GM18519 (cell line): ENCODE measurements around the gene CKAP4.

Experiments used
- ATAC-seq: cut with Tn5 transposase; IDR thresholded peaks from one replicate; pipeline ENCODE4 v1.9.1; 2021; ENCODE audit warnings: mild to moderate bottlenecking, moderate library complexity; ENCODE audit not compliant: unreplicated experiment, low FRiP score

Gene CKAP4

DNA sequence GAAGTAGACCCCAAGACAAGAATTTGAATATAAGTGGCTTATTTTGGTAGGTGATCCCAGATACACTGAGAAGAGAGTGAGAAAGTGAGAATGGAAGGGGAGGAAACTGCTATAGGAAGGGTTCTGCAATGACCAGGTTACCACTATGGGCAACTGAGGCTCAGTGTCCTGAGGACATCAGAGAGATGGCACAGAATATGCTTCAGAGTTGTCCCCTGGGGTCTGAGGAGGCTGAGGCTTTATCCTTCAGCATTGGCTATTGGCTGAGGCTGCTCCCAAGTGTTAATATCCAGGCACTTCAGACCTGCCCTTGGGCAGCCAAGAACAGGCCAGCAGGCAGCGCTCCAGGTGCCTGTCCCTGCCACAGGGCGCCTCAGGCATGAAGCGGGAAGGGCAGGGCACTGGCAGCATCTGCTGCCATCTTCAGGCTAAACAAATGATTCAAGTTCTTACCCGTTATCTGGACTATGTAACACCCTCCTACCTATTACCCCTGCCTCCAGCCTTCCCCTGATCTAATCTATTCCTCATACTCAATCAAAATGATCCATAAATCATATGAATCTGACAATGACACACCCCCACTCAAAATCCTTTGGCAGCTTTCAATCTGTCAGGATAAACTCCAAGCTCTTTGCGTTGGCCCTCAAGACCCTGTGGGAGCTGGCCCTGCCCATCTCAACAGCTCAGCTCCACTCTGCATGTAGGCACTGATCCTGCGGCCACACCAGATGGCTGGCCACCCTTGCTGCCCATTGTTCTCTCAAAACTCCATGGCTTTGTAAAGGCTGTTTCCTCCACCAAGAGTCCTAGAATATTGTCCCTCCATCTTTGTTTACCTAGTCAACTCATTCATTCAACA is 42.4 kb downstream of the CKAP4 start:
- ATAC-seq: no peak

DNA sequence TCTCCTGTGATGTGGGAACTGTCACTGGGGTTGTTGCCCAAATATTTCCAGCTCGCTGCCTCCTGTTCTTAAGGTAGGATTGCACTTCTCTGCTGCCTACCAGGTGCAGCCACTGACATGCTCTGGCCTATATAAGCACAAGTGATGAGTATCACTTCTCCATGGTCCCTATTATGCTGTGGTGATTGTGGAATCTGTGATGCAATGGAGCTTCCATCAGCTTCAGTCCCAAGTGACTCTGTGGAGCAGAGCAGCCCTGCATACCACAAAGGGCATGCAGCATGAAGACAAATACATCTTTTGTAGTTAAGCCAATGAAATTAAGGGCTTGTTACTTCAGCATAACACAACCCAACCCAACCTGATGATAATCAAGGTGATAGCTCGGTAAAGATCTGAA is 43.5 kb downstream of the CKAP4 start:
- no peak for ATAC-seq

DNA sequence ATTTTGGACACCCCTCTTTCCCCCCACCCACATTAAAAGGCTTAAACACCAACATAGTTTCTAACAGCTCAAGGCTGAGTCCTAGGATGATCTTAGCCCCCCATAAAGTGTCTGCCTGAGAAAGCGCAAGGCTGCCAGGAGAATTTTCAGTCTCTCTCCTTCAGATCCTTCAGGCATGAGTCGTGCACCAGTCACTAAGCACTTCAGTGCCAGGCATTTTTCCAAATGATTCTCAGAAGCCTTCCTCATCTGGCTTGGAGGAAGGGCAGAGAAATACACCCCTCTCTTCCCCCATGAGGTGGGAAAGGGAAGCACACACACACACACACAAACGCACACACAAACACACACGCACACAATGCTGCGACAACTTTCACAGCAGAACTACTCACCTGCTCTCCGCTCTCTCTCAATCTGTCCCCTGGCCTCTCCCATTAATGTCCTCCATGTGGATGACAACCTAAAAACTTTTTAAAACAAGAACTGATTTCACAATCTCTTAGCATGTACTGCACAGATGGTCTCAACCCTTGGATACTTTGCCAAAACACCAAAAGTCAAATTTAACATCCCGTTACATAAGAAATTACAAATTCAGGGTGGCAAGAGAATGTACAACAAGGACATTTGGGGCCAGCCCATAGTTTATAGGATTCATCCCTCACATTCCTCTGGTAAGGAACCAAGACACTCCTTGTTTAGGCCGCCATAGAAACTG is 49.8 kb downstream of the CKAP4 start:
- ATAC-seq: no peak

DNA sequence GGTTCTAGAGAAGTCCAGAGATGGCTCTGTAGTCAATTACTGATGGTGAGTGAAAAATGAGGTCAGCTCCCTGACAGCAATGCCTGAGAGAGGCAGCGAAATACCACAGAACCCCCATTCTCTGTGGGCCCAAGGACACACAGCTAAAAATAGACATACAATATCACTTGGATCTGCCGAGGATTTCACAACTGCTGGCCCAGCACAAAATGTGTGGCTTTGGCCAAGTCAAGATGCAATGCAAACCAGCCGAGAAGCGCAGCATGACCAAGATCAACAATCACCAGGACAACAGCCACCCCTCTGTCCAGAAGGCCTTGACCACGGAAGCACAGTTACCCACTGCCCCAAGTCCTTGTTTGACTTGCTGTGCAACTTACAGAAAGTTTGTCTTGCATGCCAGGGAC is 52.2 kb downstream of the CKAP4 start:
- ATAC-seq: no peak

DNA sequence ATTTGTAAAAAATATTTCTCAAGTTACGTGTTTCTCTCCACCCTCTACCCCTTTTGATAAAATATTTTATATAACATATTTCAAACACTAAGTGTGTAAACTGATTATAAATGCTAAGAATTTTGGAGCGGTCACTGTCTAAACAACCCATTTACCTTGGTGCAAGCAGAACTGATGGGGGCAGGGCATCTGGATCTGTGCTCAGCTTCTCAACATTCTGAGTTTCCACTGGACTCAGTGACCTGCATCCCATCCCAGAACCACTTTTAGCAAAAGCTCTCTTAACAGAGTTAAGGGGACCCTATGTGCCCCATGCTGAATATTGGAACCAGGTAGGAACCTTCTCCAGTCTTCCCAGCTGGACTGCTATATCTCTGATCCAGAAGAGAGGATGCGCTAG is 53.5 kb downstream of the CKAP4 start:
- no peak for ATAC-seq

DNA sequence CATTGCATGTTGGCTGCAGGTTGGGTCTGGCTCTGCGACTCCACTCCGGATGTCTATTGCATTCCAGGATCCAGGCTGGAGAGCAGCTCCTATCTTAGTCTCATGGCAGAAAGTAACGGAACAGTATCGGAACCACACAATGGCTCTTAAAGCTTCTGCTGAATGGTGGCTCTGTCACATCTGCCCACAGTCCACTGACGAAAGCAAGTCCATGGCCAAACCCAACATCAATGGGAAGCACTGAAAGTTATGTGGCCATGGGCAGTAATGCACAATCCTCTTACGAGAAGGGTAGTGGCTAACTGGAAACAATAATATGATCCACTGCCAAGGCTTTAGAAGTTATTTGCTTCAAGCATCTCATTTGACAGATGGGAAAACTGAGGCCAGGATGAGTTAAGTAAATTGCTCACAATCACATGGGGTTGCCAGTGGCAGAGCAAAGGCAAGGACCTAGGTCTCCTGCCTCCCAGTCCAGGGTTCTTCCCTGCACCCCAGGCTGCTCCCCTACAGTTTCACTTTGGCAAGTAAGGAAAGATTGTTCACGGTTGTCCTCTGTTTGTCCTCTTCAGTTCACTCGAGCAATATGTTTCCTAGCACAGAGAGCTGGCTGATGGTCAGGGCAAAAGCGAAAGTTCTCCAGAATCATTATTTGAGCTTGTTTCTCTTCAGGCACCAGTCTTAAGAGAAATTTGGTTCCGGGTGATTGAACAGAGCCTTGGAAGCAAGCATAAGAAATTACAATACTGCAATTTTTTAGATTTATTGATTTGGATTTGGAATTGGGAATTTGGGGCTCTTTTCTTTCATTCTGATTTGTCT is 54.2 kb downstream of the CKAP4 start:
- no peak for ATAC-seq

DNA sequence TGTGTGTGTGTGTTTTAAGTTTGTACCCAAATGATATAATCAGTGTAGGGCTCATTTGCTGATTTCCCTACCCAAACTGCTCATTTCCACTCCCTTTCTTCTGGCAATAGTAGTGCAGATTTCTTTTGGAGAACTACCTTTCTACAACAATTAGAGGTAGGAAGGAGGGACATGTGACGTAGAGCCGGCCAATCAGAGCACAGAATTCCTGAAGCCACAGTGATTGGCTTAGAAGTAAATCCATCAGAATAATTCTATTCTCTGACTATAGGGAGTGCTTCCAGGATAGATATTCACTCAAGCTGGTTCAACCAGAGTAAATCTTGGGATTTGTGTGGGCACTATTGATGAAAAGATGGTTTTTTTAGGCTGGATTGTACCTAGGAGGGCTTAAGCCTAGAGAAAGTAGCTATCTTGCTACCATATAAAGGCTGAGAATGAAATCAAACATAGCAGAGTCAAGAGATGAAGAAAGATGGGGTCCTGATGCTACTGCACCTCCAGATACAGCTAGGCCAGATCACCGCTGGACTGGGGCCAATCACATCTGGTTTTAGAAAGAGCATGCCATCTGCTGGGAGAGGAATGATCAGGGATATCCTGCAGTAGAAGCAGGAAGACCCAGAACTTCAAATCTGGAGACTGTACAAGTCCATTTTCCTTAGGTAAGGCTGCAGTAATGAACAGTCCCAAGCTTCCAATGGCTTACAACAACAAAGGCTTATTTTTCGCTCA is 55.0 kb downstream of the CKAP4 start:
- no peak for ATAC-seq

DNA sequence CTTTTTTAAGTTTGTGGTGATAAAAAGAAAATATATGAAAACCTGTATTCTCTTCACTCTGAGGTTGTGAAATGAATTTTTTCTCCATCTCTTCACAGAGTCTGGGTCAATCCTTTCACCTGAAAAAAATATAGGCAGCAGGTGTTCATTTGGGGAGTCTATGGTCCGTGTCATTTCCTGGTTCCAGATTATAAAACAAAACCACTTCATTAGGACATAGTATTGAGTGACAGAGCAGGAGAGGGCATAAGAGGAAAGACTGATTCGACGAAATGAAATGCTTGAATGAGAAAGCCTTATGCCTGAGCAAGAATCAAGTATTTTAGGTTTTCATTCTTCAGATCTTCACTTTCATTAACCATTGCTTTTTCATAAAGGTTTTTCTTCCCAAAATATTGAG is 57.2 kb downstream of the CKAP4 start:
- no peak for ATAC-seq

DNA sequence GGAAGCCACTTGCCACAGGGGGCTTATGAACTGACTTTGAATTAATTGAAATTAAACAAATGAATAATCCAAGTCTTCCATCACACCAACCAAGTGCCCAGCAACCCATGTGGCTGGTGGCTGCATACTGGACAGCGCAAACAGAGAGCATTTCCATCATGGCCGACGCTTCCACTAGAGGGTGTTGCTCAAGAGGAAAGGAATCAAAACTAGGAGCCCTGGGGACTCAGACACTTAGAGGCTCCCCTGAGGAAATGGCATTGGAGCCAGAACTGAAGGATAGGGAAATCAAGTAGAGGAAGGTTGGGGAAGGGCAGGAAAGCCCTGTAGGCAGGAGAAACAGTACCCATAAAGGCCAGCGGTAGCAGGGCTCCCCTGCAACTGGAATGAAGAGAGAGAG is 58.5 kb downstream of the CKAP4 start:
- ATAC-seq: no peak

DNA sequence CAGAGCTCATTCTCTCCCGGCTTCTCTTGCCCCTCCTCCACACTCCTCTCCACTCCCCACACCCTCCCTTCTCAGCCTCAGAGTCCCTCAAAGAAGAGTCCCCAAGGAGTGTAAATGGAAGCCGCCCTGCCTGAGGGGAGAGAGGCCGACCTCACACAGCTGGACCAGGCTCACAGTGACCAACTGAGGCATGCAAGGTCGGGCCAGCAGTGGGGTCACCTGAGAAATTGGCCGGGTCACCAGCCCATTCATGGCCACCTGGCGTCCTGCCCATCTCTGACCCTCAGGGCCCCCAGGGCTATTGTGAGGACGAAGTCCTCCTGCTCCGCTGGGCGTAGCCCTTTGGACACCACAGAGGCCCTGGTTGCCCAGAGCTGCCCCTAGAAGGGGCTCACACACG is 59.6 kb downstream of the CKAP4 start:
- no peak for ATAC-seq
